Lung microvascular endothelial cell (primary cell): ENCODE results near the gene HS3ST5. TPM values are rescaled to one million over a fixed set of nuclear protein-coding genes. Genes with fewer than 3 reads are reported as not detected.
"Not testable (repeated sequence)": the region's sequence is repeated elsewhere in the genome, so short reads cannot be mapped to it uniquely, and the experiment has no call there.

ENCODE experiments used
- DNase-seq, 2 donors: peaks; one replicate each; pipeline versions ENCODE4 v3.0.0 to v3.0.0-alpha.2; 2010; ENCODE audit warnings: low read depth in 2 of 2
- total RNA-seq: library from RNA; depleted of rRNA; stranded (reverse); fragments of >200 nt; gene quantifications from 2 replicates; pipeline ENCODE4 v1.2.1, GENCODE V29; 2014

HS3ST5 gene
- total RNA-seq, 1 donor from 2014 or later: not detected

- DNase-seq: no peak
These were observed 65.6 kb downstream of the HS3ST5 start for GRCh38 chr6:114277220-114277619.

- peak in 1 of 2 donors; percentile 9 for DNase-seq
These were observed 66.0 kb downstream of the HS3ST5 start for GRCh38 chr6:114276783-114277182.

- no peak for DNase-seq
These were observed 68.0 kb downstream of the HS3ST5 start for GRCh38 chr6:114274836-114275235.

- DNase-seq: no peak
These were observed 70.2 kb downstream of the HS3ST5 start for GRCh38 chr6:114272582-114272981.

- no peak for DNase-seq
These were observed 71.4 kb downstream of the HS3ST5 start for GRCh38 chr6:114271405-114271804.

GRCh38 chr6:114267897-114268296 lies 74.9 kb downstream of the HS3ST5 start:
- no peak for DNase-seq

- DNase-seq: no peak
These were observed 82.0 kb downstream of the HS3ST5 start for GRCh38 chr6:114260810-114261209.

GRCh38 chr6:114258376-114258775 lies 84.4 kb downstream of the HS3ST5 start:
- no peak for DNase-seq

- DNase-seq: no peak
These were observed 89.4 kb downstream of the HS3ST5 start for GRCh38 chr6:114253431-114253830.

- no peak for DNase-seq
These were observed 93.3 kb downstream of the HS3ST5 start for GRCh38 chr6:114249522-114249921.

GRCh38 chr6:114247101-114247500 lies 95.7 kb downstream of the HS3ST5 start:
- no peak for DNase-seq

- DNase-seq: no peak
These were observed 102.0 kb downstream of the HS3ST5 start for GRCh38 chr6:114240796-114241195.

GRCh38 chr6:114228675-114229074 lies 114.1 kb downstream of the HS3ST5 start:
- DNase-seq: no peak

GRCh38 chr6:114227944-114228468 lies 114.8 kb downstream of the HS3ST5 start:
- DNase-seq: no peak

- DNase-seq: no peak
These were observed 122.6 kb downstream of the HS3ST5 start for GRCh38 chr6:114220241-114220640.

- DNase-seq: no peak
These were observed 124.1 kb downstream of the HS3ST5 start for GRCh38 chr6:114218437-114219340.

- not testable (repeated sequence) for DNase-seq
These were observed 124.8 kb downstream of the HS3ST5 start for GRCh38 chr6:114217996-114218395.

GRCh38 chr6:114216789-114217467 lies 125.9 kb downstream of the HS3ST5 start:
- no peak for DNase-seq

GRCh38 chr6:114210467-114210866 lies 132.4 kb downstream of the HS3ST5 start:
- DNase-seq: no peak

- DNase-seq: no peak
These were observed 139.4 kb downstream of the HS3ST5 start for GRCh38 chr6:114203460-114203859.

GRCh38 chr6:114202389-114202788 lies 140.4 kb downstream of the HS3ST5 start:
- no peak for DNase-seq

GRCh38 chr6:114200891-114201290 lies 141.9 kb downstream of the HS3ST5 start:
- DNase-seq: no peak
